H54 (cell line): ENCODE data around the gene TMEM272.

Source experiments
- DNase-seq: peaks from one replicate; pipeline ENCODE4 v3.0.0; 2011; ENCODE audit warnings: low spot score, mixed read lengths; ENCODE audit not compliant: insufficient read length
- FAIRE-seq: peaks from 3 replicates; lab custom pipeline; 2011; peaks lifted over from hg19 to GRCh38; lab: Jason Lieb, UNC
- POLR2A ChIP-seq: IDR thresholded peaks from 2 replicates; pipeline ENCODE4 v1.6.1; 2011; ENCODE audit warnings: low read depth, mild to moderate bottlenecking, low read length

The TMEM272 gene

GRCh38 chr13:51867062-51867461, 22.1 kb upstream of the TMEM272 start:
- FAIRE-seq (no peak), DNase-seq (no peak)
- TF ChIP-seq POLR2A: no peak

- DNase-seq (no peak), FAIRE-seq (no peak)
- no peak for TF ChIP-seq POLR2A
These were observed 20.9 kb upstream of the TMEM272 start for GRCh38 chr13:51865838-51866237.

- FAIRE-seq (no peak), DNase-seq (no peak)
- TF ChIP-seq POLR2A: no peak
These were observed 18.0 kb upstream of the TMEM272 start for GRCh38 chr13:51862957-51863356.

GRCh38 chr13:51861723-51862300, 16.8 kb upstream of the TMEM272 start, which contains the start of gene CCDC70:
TSS of gene CCDC70 (plus strand) at chr13:51861969. CDS start at chr13:51865412, 3,443 bp downstream.
- TF ChIP-seq POLR2A: no peak
- DNase-seq (peak; percentile 11), FAIRE-seq (no peak)

- no peak for TF ChIP-seq POLR2A
- no peak for DNase-seq
- FAIRE-seq: no peak
These were observed 13.7 kb upstream of the TMEM272 start for GRCh38 chr13:51858433-51859247.

GRCh38 chr13:51856998-51857397, 12.0 kb upstream of the TMEM272 start:
- no peak for DNase-seq
- FAIRE-seq: no peak
- TF ChIP-seq POLR2A: no peak

GRCh38 chr13:51856027-51856736, 11.2 kb upstream of the TMEM272 start:
- DNase-seq (no peak), FAIRE-seq (no peak)
- TF ChIP-seq POLR2A: no peak

- DNase-seq (peak; percentile 46), FAIRE-seq (no peak)
- TF ChIP-seq POLR2A: no peak
These were observed 4.4 kb upstream of the TMEM272 start for GRCh38 chr13:51849145-51850101.

- TF ChIP-seq POLR2A: no peak
- DNase-seq (no peak), FAIRE-seq (no peak)
These were observed 3.7 kb upstream of the TMEM272 start for GRCh38 chr13:51848674-51849073.

GRCh38 chr13:51846756-51847155, 1.8 kb upstream of the TMEM272 start:
- no peak for DNase-seq
- TF ChIP-seq POLR2A: no peak
- no peak for FAIRE-seq

GRCh38 chr13:51845574-51846318, 769 bp upstream of the TMEM272 start:
- TF ChIP-seq POLR2A: no peak
- FAIRE-seq: no peak
- no peak for DNase-seq

- no peak for DNase-seq
- TF ChIP-seq POLR2A: no peak
- FAIRE-seq: no peak
These were observed 1.4 kb downstream of the TMEM272 start for GRCh38 chr13:51843529-51843928.
